Prostate gland (tissue), 2 donors: ENCODE measurements around the gene ADGRB3.

Experiments
- CTCF ChIP-seq, 4 experiments: fragments of 200-600 bp in 2 of 4; fragments of 450-650 bp in 2 of 4; sonication (generic) in 2 of 4; IDR thresholded peaks; 1 replicate in 3 of 4; 2 replicates in 1 of 4; pipeline ENCODE4 v1.5.1; 2016 to 2019; ENCODE audit warnings: antibody characterized with exemption in 4 of 4, mild to moderate bottlenecking in 2 of 4, moderate library complexity in 2 of 4
- POLR2AphosphoS5 ChIP-seq: sonication (generic); formaldehyde crosslinking; IDR thresholded peaks from one replicate; pipeline ENCODE4 v1.6.1; 2017; ENCODE audit warnings: antibody characterized with exemption

GRCh38 chr6:69265090-69265489, 630.0 kb downstream of the ADGRB3 start:
- TF ChIP-seq CTCF (IDR thresholded peaks at IDR 0.05) (no peak), POLR2AphosphoS5 (no peak)
